G401.6 (cell line): ENCODE results near the gene MACROD1.

Source experiments
- FAIRE-seq: peaks from 2 replicates; lab custom pipeline; 2012; peaks lifted over from hg19 to GRCh38; lab: Jason Lieb, UNC

MACROD1 gene

DNA sequence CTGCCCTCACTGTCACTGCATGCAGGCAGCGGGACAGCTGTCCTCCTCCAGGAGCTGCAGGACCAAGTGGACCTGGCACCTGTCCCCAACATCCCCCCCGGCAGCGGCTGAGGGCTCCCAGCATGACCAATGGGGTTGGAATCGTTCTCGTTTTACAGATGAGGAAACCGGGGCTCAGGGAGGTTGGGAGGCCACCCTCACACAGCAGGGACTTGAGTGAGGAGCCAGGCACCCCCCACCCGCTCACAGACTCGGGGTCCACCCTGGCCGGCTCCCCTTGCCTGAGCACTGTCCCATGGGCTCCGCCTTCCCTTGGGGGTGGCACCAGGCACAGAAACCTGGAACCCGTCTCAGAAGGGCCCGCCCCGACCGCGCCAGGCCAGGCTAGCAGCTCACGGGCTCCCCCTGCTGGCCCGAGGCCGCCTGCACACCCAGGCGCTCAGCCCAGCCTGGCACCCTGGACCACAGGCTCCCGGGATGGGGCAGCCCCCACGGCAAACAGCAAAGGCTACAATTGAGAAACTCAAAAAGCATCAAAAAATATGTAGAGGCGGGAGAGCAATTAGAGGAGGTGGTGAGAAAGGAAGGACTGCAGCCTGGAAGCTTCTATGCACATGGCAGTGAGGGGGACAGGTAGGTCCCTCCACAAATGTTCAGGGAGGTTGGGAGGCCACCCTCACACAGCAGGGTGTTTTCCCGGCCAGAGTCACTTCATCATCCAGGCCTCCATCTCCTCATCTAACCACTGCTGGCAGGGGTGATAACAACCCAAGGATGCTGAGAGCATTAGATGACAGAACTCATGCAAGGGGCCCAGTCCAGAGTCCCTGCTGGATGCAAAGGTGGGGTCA, 12.8 kb downstream of the MACROD1 start:
- FAIRE-seq: no peak

DNA sequence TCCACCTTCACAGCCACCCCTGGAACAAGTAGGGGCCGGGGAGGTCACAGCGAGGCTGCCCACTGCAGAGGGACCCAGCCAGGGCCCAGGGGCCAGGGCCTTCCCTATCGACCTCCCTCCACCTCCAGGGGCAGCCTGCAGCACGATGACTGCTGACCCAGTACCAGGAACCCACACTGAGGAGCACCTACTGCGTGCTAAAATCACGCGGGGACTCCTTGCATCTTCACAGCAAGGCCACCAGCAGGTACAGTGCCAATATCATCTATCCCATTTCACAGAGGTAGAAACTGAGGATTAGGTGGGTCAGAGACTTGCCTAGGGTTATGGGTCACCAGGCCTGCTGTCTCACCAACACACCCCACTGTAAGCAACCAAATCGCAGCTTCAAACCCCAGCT, 14.6 kb downstream of the MACROD1 start:
- no peak for FAIRE-seq

DNA sequence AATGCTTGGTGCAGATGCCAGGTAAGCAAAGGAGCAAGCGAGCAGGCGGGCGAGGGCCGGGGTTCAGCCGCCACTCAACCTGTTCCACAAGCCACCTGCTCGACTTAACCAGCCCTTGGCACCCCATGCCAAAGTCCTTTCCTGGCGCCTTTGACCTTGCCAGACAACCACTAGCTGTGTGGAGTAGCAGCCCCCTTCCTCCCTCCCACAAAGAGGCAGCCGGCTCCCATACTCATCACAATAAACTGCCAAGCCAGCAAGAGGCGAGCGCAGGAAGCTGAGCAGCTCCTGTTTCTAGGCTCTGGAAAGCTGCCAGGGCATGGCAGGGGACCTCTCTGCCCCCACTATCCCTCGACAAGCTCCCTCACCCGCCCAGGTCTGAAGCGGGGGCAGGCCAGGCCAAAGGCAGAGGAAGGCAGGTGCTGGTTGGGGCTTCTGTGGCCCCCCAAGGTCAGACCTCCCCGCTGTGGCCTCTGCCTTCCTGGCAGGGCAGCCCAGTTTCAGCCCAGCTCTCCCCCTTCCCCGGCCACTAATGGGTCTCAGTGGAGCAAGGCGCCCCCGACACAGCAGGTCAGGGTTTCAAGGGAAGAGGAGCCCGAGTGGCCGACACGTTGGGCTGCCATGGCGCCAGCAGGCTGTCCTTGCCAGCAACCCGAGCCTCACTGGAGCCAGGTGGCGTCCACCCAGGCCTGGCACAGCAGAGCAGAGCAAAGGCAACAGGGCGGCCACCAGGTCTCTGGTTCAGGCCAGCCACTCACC, 15.3 kb downstream of the MACROD1 start:
- no peak for FAIRE-seq

DNA sequence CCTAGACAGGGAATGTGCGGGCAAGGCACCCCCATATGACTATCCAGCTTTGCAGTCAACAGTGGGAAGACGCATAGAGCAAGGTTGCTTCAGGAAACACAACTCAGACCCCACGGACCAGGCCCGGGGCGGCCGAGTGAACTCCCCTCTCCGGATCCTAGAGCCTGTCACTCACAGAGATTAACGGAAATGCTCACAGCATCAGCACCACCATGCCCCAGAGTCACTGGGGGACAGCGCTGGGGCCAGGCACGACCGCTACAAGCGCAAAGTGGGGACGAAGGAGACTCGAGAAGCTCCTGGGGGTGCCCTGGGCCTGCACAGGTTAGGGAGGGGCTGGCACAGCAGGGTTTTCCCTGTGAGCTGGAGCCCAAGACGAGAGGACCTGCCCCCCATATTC, 15.9 kb downstream of the MACROD1 start:
- no peak for FAIRE-seq

DNA sequence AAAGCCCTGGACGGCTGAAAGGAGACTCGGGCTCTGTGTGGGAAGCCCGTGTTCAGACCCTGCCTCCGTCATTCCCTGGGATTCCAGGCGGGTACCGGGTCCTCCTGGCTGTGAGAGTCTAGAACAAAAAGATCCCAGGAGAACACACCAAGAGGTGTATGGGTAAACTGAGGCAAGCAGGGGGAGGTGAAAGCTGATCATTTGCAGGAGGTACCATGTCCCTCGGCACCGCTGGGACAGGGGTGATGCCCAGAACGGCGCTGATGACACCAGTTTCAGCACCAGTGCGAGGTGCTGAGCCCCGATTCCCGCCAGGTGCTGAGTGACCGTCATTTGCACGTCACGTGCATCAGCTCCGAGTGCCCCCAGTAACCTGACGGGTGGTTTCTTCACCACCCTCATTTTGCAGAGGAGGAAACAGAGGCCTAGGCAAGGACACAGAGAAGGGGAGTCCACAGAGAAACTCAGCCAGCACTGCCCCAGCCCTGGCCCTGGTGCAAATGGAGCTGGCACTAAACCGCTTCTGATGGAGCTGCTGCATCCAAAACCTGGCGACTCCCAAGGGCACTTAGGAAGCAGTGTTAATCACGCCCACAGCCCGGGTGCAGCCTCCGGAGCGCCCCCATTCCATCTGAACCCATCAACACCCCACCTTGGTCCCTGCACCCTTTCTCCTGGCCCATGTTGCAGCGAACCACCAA, 16.8 kb downstream of the MACROD1 start:
- FAIRE-seq: no peak

DNA sequence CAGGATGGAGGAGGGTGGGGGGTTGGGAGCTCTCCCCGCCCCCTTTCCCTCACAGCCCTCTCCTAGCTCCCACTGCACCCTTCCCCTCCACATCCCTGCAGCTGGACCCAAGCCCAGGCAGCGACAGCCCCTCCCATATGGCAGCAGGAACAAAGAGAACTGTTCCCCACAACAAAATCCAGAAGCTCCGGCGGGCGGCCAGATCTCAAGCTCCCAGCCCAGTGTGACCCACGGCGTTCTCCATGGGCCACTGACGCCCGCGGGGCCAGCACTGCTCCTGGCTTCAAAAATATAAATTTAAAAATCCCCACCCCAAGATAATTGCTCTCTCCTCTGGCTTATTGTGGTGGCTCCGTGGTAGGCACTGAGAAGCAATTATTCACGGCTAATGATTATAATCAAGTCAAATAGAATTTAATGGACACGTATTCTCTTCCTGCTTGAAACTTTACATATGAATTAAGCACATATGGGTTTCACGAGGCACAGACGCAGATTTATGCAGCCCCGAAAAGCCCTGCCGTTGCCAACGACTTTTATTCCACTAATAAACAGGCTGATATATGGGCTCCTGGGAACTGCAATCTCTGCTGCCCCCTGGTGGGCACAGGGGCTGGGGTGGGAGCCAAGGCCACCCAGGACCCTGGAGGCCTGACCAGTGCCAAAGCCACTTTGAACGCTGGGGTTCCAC, 17.5 kb downstream of the MACROD1 start:
- FAIRE-seq: no peak

DNA sequence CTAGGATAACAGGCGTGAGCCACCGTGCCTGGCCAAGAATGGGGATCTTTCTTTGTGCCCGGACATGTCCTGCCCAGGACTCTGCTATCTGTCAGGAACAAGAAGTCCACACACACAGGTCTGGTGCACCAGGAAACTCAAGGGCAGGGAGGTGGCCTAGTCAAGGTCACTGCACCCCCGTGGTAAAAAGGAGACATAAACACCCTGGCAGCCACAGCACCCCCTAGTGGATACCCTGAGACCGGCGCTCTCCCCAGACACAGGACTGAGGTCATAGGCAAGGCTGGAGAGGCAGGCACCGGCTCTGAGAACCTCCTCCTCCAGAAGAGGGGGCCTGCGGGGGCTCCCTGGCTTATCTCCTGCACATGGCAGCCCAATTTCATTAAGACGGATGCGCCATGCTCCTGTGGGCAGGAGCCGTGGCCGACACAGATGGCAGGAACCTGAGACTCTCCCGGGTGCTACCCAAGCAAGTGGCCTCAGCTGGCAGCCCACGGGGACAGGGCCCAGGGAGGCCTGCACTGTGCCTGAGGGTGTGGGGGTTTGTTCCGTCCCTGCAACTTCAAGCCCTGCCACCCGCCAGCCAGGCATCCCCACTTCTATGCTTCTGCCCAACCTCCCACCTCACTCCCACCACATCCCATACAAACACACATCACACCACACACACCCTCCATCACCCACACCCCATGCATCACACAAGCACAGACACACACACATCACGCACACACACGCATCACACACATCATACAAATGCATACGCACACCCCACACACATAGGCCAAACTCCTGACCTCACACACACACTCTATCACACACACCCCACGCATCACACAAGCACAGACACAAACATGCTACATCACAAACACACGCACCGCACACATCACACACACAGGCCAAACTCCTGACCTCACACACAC, 19.6 kb downstream of the MACROD1 start:
- FAIRE-seq: no peak

DNA sequence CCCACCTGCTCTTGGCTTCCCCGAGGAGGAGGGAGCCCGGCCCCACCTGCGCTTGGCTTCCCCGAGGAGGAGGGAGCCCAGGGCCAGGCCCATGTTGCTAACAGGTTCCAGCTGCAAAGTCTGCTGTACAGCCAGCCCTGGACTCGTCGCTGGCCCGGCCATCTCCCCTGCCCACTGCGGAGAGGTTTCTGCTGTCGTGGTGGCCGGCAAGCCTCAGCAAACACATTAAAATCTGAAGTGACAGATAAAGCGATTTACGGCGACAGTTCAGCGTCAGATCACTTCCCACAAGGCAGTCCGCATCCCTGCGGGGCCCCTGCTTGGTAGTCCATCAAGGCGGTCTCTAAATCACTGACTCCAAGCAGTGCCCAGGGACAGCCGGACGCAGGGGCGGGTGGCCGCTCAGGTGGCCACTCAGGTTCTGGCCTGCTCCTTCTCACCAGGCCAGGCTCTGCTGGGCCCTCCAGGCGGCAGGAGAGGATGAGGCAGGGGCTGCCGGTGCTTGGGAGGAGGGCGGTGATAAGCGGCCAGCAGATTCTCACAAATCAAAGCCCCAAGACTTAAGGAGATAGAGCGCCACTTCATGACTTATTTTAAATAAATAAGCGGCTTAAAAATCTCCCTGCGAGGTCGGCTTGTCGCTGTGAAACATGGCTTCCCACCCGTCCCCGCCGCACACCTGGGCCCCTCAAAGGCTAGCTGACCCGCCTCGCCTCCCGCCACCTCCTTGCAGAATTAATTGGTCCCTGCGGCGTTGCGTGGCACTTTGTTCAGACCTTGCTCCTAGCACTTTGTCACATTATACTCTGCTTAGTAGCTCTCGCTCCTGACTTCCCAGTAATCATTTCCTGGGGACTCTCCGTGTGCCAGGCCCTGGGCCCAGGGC, 21.1 kb downstream of the MACROD1 start:
- FAIRE-seq: no peak

DNA sequence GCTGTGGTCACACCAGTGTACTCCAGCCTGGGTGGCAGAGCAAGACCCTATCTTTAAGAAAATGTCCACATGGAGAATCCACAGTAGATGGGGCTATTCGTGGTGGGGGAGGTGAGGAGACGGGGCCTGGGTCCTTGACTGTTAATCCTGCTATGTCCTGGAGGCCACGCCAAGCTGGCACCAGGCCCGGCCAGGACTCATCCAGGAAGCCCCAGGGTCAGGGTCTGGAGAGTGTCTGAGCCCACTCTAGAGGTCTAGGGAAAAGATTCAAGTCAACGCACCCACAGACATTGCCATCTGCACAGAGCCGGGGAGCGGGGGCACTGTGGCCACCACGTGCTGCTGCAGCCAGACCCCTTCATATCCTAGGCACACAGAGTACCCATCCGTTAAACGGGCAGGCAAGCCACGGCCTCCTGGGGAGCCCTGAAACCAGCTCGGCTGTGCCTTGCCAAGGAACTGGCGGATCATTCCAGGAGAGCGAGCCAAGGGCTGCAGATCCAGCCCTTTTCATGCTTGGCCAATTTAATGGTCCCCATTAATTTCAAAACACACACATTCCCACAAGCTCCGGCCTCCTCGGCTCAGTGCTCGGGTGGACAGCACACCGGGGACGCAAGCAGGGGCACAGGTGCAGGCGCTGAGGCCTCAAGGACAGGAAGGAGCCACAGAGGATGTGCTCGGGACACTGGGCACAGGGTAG, 24.7 kb downstream of the MACROD1 start:
- no peak for FAIRE-seq

DNA sequence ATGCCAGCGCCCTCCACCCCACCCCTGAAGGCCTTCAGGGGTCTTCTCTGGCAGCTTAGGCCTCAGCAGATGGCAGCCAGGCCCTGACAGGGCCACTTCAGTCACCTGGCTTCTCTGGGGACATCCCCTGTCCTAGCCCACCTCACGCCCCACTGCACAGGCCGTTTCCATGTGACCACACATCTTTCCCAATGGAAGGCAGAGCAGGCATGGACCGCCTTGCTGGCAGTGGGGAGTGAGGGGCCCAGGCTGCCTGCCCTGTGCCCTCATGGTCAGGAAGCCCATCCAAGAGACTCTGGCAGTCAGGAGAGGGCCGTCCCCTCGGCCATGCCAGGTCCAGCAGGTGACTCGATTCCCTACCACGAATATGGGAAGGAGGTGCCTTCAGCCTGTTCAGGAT, 25.8 kb downstream of the MACROD1 start:
- FAIRE-seq: no peak

DNA sequence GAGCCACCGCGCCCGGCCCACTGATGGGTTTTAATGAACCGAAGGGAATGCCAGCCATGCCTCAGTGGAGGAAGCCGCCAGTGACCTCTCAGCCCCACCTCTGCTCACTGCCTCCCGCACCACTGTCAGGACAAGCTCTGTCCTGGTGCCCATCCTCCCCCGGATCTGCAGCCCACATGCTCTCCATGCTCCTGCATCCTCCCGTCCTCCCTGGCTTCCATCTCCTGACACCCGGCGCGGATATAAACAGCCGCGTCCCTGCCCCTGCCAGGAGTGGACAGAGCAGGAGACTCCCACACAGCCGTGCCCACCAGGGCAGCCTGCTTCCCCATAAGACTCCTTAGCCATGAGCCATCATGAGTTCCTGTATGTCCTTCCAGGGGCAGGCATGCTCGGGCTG, 26.9 kb downstream of the MACROD1 start:
- FAIRE-seq: no peak

DNA sequence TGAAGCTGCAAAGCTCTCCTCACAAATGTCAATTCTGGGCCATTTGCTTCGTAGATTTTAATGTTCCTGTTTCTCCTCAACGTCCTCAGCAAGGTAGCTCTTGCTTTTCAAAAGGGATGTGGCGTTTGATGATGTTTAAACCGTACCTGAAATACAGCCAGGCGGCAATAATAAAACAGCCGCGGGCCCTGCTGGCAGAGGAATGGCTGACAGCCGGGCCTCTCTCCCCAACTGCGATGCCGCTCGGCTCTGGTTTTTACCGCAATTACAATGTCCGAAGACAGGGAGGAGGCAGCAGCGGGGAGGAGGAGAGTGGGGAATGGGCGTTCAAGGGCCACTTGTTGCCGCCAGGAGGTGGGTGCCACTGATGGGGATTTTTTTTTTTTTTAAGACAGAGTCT, 27.5 kb downstream of the MACROD1 start:
- FAIRE-seq: no peak

DNA sequence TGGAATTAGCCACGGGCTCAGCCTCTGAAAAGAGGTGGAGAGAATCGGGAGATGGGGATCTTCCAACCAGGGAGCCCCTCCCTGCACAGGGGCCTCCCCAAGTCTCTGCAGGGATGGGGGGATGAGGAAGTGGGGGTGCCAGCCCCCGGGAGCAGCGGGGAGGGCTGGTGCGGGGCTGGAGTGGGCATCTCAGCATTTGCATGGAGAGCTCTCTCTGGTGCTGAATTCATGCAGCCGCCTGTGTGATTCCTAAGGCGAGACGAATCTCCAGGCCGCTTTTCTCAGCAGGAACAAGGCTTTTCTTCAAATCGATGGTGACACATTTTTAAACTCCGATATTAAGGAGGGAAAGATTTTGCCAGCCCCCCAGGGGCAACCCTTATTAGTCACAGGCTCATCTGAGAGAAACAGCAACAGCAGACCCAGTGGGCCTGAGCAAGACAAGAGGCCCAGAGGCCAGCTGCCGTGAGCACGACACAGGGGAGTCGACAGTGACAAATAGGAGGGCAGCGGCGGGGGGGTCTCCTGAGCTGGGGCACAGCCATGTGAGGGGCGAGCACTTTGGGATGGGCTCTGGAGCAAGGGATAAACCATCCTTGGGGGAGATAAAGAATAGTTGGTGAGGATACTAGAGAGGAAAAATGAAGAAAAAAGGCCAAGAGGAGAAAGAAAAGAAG, 29.0 kb downstream of the MACROD1 start:
- FAIRE-seq: no peak

DNA sequence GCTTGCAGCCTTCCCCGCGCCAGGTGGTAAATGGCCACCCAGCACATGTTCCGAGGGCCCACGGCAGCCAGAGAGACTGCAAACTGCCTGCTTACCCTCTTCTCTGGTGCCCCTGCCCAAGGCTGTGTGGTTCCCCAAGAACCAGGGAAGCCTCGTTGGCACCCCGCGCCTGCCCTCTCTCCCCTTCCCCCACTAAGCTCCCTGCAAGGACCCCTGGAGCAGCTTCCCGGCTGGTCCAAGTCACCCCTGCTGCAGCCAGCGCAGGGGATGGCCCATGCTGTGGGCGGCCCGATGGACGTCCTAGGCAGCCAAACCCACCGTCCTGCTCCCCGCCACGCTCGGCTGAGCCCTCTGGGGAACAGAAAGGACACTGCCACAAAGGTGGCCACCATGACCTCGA, 30.2 kb downstream of the MACROD1 start:
- FAIRE-seq: no peak

DNA sequence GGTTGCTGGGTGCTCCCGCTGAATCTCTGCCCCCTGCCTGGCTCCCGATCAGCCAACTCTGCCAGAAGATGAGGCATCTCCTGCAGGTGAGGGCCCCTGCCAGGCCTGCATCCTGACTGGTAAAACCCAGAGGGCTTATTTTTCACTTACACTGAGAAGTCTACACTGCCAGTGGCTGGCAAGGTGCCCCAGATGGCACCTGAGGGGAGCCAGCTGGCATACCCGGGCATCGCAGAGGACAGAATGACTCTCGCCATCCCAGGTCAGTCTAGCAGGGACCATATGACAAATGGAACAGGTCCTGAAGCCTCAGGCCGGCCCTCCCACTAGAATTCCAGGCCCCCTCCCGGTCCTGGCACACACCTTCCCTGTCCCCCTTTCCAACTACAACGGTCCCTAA, 30.9 kb downstream of the MACROD1 start:
- no peak for FAIRE-seq

DNA sequence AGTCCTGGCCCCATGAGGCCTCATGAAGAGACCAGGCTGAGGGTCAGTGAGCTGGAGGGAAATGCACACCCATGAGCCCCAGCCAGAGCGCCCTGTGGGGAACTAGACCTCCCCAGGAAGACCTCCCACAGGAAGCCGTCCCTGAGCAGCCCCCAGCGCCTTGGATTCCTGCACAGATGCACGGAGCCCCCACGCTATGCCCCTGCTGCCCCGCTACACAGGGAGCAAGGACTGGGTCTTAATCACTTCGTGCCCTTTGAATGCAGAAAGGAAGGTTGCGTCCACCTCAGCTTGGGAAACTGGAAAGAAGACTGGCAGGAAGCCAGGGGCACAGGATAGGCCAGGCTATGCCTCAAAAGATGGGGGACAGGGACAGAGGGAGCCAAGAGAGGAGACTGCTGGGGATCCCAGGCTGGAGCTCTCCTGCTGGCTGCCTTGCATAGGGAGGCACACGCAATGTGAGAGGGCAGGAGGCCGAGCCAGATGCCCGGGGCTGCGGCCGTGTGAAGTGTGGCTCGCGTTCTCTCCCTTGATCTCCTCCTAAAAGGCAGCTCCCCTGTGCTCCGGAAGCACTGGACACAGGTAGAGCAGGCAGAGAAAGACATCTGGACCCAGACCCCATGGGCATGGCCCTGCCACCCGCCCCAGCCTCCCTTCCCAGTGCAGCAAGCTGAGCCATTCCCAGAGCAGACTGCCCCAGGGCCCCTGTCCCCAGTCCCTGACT, 32.8 kb downstream of the MACROD1 start:
- no peak for FAIRE-seq

DNA sequence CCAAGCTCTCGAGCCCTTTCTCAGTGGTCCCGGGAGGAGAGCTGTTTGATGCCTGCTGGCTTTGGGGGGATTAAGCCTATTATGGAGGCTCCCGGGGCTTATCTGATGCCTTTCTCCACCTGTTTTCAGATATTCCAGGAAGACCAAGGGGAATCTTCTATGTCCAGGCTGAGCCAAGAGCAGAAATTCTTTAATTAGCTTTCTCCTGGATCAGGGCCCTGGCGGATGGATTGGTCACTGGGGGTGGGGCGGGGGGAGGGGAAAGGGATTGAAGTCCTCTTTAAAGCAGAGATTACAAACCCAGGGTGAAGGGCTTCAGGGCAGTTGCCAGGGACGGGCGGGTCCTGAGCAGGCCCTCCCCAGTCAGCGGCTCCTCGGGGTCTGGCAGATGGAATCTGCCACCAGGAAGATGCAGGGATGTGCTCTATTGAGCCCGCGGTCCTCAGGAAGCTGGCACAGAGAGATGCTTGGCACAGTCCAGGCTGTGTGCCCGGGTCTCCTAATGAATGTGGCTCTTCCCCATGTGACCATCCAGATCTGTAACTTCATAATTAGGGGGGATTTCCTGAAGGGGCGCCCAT, 33.6 kb downstream of the MACROD1 start:
- no peak for FAIRE-seq

DNA sequence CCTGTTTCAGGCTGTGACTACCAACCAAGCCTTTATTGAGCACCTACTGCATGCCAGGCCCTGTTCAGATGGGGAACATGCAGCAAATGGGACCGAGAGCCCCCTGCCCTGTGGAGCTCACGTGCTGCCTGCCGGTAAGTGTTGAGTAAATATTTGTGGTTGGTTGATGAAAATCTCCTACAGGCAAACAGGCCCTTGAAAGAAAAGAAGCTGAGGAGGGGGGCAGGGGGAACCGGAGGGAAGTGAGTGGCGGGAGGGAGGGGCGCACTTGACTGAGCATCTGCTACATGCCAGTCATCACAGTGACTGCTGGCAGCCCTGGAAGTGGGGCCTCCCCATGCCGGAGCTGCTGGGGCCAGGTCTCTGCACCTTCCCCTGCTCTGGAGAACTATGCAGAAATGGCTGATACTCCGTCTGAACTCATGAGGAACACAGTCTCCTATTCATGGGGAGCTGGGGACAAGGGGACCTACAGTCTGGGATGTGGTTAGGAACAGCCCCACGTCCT, 34.2 kb downstream of the MACROD1 start:
- FAIRE-seq: no peak
